Ureter (tissue), 1 donor: Measurements from ENCODE around the gene FPGT. TPM values are rescaled to one million over a fixed set of nuclear protein-coding genes. Genes with fewer than 3 reads are reported as not detected.

Experiments used
- total RNA-seq: library from RNA; stranded (reverse); gene quantifications from one replicate; pipeline ENCODE4 v1.2.4, GENCODE V29; 2023
- donor health status: DM: yes; HTN: yes; CAD: no.

Gene FPGT
- total RNA-seq, 1 donor from 2014 or later, result 27.6 TPM

Other genes with a start within 250 kb of the FPGT start
- 1.6 TPM for gene LRRIQ3, start 66 bp upstream of the FPGT start, total RNA-seq
- 4.7 TPM for gene TNNI3K, start 37.1 kb downstream of the FPGT start, total RNA-seq